HK-2 (cell line): ENCODE results near the gene C8G.

ENCODE experiments used
- DNase-seq: peaks from one replicate; pipeline ENCODE4 v3.0.0-alpha.2; 2018; ENCODE audit not compliant: unreplicated experiment

The C8G gene

GRCh38 chr9:136953771-136954269 is 8.8 kb downstream of the C8G start:
- DNase-seq: no peak

DNA sequence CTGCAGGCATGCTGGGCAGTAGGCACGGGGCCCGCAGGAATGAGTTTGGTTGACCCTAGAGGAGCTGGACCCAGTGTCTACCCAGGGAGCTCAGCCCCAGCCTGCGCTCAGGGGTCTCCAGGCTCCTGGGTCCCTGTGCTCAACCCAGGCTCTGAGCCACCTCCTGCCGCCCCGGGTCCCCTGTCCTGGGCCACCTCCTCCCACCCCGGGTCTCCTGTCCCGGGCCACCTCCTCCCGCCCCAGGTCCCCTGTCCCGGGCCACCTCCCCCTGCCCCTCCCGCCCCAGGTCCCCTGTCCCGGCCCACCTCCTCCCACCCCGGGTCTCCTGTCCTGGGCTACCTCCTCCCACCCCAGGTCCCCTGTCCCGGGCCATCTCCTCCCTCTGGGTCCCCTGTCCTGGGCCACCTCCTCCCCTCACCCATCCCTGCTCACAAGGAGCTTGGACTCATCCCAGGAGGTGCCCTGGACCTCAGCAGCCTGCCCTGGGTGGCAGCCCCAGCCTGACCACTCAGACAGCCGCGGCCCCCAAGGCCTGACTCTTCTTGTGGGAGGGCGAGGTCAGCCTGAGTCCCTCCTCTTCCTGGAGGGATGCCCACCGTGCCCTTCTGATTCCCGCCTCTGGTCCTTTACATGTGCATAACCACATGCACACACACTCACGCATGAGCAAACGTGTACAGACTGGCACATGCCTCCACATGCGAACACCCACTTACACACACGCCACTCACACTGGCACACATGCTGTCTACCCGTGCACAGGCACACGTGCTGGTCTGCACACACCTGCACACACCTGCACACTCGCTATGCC is 9.4 kb downstream of the C8G start:
- no peak for DNase-seq

GRCh38 chr9:136955202-136955942 is 10.3 kb downstream of the C8G start:
- no peak for DNase-seq

GRCh38 chr9:136955943-136956335 is 10.9 kb downstream of the C8G start:
- DNase-seq: no peak

DNA sequence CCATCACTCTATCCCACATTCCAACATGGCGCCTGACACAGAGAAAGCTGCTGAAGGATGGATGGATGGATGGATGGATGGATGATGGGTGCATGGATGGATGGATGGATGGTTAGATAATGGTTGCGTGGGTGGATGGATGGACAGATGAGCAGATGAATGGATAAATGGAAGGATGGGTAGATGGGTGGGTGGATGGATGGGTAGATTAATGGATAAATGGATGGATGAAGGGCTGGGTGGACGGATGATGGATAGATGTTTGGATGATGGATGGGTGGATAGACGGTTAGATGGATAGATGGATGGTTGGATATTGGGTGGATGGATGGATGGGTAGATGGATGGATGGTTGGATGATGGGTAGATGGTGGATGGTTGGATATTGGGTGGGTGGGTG is 11.6 kb downstream of the C8G start:
- no peak for DNase-seq

DNA sequence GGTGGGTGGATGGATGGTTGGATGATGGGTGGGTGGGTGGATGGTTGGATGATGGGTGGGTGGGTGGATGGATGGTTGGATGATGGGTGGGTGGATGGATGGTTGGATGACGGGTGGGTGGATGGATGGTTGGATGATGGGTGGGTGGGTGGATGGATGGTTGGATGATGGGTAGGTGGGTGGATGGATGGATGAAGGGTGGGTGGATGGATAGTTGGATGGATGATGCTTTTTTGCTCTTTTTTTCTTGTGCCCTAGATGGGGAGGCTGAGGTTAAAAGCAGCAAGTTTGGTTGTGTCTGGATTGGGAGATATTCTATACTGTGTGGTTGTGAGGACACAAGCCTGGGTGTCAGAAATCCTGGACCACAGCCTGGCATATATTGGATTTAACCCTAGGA is 12.4 kb downstream of the C8G start:
- DNase-seq: no peak

GRCh38 chr9:136957901-136958300 is 12.9 kb downstream of the C8G start:
- DNase-seq: no peak

- no peak for DNase-seq
These were observed 13.4 kb downstream of the C8G start for GRCh38 chr9:136958473-136958872.

DNA sequence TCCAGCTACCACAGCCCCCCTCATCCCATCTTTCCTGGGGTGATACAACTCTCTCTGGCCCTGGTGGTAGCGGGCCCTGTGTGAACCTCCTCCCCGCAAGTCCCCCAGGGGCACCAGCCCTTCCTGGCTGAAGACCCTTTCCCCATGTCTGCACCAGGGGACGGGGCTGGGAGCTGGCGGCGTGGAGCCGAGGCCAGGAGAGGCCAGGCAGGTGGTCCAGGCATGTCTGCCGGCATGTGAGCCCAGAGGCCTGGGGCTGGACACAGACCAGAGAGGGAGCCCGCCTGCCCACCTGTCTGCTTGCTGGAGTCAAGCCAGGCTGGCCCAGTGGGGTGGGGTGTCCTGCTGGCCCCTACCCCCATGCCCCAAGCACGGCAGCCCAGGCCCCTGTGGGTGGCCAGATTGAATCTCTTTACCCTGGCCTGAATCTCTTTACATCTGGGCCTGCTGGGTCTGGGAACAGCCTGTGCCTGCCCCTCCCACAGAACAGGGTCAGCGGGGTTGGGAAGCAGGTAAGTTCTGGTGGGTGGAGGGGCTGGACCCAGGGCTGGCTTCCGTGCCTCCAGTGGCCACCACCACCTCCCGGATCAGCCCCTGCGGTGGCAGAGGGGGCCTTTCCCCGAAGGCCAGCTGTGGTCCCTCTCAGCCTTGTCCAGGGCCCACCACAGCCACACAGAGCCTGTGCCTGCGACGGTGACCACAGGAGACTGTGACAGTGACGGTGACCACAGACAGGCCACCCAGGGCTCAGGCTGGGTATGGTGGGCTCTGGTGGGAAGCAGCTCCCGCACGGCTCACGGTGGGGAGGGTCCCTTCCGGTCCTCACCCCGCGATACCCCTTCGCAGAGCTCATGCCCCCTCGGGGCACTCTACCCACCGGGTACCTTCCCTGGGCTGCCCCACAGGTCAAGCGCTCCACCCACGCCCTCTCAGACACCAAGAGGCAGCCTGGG is 14.1 kb downstream of the C8G start:
- no peak for DNase-seq

GRCh38 chr9:136960212-136960937 is 15.3 kb downstream of the C8G start:
- DNase-seq: no peak

GRCh38 chr9:136960938-136961275 is 15.9 kb downstream of the C8G start:
- DNase-seq: no peak

- DNase-seq: no peak
These were observed 16.4 kb downstream of the C8G start for GRCh38 chr9:136961279-136962065.

DNA sequence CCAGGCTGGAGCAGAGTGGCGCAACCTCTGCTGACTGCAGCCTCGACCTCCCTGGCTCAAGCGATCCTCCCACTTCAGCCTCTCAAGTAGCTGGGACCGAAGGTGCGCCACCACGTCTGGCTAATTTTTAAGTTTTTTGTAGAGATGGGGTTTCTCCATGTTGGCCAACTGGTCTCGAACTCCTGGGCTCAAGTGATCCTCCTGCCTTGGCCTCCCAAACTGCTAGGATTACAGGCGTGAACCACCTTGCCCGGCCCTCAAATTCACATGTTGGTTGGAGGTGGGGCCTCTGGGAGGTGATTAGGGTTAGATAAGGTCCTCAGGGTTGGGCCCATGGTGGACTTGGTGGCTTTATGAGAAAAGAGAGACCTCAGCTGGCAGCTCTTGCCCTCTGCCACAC is 17.1 kb downstream of the C8G start:
- DNase-seq: no peak

DNA sequence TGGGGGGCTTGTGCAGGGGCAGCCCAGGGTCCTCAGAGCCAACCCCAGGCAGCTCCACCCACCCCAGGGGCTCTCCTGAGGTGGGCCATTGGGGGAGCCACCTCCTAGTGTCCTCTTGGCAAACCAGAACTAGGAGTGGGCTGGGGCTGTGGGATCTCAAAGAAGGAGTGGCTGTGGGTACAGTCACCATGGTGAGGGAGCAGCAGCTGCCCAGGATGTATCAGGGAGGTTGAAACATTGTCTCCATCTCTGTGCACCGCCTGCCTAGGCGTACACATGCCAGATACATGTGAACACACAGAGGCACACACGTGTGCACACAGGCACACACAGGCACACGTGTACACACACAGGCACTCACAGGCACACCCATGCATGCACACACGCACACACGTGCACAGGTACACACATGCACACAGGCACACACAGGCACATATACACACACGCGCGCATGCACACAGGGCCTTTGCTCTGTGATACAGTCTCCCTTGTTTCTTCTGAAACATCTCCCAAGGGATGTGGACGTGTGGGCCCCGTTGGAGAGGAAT is 17.7 kb downstream of the C8G start:
- DNase-seq: no peak

GRCh38 chr9:136963341-136963740 is 18.3 kb downstream of the C8G start:
- DNase-seq: no peak

GRCh38 chr9:136963751-136964150 is 18.7 kb downstream of the C8G start:
- no peak for DNase-seq

- DNase-seq: no peak
These were observed 19.2 kb downstream of the C8G start for GRCh38 chr9:136964171-136964689.

- no peak for DNase-seq
These were observed 19.9 kb downstream of the C8G start for GRCh38 chr9:136964833-136965422.

DNA sequence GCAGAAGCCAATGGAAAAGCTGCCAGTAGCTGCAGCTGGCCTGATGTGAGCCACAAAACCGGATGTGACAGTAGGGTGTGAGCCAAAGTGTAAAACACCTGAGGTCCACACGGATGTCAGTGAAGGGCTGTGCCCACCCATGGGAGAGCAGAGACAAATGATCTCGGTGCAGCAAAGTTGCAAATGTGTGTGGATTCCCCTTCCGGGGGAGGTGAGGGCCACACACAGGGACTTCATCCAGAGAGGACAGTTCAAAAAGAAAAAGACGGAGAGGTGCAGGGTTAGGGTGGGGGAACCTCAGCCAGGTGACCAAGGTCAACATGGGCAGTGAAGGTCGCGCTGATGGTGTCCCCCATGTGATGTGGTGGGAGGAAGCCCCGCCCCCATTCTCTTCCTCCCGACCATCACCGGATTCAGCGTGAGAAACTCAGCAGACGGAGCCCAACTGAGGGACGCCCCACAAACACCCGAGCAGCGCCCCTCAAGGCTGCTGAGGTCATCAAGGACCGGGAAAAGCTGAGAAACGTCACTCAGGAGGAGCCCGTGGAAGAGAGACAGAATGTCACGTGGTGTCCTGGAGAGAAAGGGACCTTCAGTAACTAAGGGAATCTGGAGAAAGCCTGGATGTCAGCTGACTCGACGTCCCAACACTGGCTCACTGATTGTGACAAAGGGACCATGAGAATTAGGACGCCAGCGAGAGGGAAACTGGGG is 20.9 kb downstream of the C8G start:
- DNase-seq: no peak
